HG02763 (cell line): ENCODE data around the gene ZCCHC24.

ENCODE experiments used
- ATAC-seq: cut with Tn5 transposase; IDR thresholded peaks from one replicate; pipeline ENCODE4 v1.9.1; 2021; ENCODE audit warnings: mild to moderate bottlenecking, moderate library complexity; ENCODE audit not compliant: unreplicated experiment

The ZCCHC24 gene

DNA sequence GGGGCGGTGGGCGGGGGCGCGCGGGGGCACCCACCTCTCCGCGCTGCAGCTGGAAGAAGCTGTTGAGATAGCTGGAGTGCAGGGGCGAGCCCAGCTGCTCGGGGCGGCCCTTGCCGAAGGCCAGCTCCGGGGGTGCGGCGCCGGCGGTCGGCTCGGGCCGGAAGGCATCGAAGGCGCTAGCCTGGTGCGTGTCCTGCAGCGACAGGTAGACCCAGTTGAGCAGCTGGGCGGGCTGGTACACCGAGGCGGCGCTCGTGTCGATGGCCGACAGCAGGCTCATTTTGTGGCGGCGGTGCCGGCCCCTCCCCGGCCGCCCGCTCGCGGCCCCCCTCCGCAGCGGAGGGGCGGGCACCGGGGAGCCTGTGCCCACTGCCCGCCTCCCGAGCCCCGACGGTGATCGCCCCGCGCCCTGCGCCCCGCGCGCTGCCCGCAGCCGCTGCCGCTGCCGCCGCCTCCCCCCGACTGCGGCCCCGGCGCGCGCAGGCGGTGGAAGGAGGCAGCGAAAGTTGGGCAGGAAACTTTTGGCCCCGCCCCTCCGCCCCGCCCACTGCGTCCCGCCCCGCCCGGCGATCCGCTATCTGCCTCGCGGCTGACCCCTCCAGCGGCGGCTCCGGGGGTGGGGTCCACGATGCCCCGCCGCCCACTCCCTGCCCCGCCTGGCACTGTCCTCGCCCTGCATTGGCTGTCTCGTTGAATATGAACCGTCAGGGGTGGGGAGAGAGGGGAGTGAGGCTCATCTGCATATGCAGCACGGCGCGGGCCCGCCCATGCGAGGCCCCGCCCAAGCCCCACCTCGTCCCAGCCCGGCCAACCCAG lies at the start of gene ZCCHC24:
TSS of gene ZCCHC24 (minus strand) at position 464 of the 816 bp plus-strand sequence. CDS start at position 280, 184 bp downstream.
- peak; percentile 95 for ATAC-seq

DNA sequence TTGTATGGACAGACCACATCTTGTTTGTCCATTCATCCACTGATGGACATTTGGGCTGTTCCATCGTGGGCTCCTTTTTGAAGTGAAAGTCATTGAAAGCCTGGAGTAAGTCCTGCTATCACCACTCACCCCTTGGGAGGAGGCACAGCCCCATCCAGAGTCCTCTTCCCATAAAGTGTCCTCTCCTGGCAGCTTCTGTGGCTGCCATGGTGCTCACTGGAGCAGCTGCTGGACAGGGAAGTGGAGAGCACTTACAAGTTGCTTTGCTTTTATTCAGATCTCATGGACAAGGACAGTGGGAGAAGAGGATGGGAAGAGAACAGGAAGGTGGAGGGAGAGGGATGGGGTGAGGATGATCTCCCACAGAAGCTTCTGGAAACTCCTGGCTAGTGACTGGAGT lies 48.4 kb upstream of the ZCCHC24 start:
- ATAC-seq, result no peak

DNA sequence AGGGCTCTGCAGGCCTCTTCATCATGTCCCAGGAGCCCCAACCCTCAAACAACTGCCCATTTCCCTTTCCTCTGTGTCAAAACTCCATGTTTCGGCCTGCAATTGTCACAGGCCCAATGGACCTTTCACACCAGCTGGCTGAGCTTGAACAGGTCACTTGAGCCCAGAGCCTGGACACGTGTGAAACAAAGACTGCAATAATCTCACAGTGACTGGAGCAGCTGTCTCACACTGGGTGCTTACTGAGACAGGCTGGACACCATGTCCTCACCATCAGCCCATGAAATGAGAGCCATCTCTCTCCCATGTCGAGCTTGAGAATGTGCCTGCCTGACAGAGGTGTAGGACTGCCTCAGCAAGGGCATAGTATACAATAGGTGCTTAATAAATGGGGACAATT lies 47.4 kb upstream of the ZCCHC24 start:
- ATAC-seq, result no peak

DNA sequence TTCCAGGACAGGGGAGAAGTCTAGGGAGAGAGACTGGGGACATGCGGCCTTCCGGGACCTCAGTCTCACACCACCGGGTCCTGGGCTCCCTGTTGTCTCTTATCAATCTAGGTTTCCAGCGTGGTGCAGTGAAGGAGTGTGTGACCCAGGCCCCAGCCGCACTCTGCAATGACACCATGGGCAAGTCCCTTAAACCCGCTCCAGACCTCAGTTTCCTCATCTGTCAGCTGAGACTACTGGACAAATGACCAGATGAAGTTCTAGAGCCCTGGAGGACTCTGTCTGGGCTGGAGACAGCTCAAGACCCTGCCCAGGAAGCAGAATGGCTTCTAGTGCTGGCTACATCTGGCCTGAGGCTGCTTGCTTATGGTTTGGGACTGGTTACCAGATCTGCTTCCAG lies 46.8 kb upstream of the ZCCHC24 start:
- no peak for ATAC-seq

DNA sequence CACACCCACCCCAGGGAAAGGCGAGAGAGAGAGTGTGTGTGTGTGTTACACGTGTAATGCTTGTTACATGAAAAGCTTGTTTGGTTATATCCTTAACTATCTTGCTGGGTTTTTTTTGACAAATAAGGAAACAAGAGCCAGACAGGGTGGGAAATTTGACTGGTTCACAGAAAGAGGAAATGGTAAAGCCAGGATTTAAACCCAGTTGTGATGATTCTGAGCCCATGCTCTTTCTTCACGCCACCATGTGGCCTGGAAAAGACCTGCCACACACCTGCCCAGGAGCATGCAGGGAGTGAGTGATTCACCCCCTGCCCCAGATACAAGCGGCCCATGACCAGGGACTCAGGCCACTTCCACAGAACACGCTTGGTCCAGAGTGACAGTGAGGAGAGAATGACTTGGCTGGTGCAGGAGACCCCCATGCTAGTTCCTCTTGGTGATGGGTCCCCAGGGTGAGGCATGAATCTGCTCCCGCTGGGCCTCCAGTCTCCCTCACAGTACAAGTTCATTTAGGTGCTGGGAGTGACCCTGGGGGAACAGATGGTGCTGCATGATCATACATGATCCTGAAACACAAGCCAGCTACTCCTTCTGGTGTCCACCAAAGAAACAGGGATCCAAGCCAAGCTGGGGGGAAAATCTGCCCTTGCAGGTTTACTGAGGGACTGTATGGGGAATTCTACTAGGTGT lies 45.9 kb upstream of the ZCCHC24 start:
- no peak for ATAC-seq

DNA sequence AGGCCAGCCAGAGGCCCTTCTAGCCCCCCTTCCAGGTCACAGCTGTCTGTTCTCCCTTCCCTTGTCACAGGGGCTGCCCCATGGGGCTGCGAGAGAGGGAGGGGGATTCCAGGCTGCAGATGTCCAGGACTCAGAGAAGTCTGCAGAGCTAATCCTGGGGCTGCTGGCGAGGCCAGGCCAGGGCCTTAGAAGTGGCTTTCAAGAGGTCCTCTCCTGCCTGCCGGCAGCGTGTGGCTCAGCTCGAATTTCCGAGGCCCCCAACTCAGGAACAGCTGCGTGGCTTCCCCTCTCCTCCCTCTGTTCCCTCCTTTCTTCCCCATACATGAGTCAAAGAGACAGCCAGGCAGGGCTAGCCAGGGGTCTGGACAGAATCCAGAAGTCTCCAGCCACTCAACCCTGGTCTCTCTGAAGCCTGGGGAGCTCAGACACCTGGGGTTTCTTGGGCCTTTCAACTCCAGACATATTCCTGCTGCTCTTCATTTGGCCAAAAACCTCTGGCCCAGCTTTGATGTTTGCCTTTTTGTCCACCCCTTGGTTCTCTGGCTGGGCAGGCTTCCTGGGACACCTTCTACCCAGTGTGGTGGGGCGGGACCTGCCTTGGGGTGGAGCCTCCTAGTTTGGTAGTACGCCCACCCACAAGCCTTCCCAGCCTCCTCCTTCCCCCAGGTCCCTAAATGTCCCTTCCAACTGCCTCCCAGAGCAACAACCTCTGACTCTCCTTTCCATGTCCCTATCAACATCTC lies 45.1 kb upstream of the ZCCHC24 start:
- ATAC-seq, result no peak

DNA sequence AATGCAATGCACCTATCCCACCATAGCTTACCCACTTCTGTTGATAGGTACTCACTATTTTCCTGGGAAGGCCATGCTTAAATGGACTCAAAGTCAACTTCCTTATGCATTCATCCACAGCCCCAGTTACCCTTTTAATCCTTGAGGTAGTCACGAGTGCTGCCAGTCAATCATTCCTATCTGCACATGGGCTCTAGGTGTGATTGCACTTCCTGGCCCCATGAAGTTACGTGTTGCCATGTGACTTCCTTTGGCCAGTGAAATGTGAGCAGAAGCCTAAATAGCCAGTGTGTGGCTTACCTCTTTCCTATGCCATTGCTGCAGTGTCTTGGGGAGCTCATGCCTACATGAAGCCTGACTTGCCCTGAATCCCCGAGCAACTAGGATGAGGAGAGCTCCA lies 43.4 kb upstream of the ZCCHC24 start:
- ATAC-seq, result no peak

DNA sequence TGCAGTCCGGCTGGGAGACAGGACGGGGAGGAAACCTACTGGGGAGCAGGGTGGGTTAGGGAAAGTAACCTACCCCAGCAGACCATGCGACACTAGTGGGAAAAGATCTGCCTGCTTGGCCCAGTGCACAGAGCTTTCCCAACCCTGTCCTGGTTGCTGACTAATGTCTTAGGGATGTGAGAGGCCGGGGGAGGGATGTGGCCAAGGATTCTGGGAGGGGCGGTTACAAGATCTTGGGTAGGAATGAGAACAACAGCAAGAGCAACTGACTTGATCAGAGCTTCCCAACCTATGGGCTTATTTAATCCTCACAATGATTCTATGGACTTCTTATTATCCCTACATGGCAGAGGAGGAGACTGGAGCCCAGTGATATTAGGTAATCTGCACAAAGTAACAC lies 42.9 kb upstream of the ZCCHC24 start:
- no peak for ATAC-seq

DNA sequence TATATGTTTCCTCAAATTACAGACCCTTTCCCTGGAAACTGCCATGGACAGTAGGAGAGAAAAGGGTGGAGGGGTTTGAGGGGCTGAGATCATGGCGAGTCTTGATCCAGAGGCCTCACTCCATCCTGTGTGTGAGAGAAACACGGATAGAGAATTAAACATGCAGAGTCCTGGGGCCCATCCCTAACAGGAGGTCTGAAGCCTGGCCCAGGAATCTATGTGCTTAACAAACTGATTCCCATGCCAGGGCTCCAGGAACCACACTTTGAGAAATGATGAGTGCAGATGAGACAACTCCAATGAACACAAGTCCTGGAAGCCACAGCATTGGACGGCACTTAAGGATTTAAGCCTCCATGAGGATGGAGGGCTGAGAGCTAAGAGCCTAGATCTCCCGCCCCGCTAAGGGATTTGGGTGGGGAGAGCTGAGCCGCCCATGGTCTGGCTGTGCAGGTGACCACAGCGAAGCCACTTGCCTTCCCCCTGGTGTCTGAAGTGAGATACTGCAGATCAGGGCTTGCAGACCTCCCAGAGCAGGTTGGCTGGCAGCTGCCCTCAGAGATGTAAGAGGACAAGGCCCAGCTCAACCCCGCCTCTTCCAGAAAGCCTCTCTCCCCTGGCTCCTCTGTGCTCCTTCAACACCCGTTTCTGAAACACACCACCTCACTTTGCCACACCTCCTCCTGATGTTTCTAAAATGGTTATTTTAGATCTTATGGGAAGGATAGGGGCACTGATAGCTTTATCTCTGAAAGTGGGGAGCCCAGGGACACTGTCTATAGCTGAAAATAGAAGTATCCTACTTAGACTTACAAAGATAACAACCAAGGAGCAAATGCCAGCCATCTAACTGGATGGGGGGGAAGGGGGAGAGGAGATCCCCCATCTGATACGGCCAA lies 42.1 kb upstream of the ZCCHC24 start:
- peak; percentile 58 for ATAC-seq

DNA sequence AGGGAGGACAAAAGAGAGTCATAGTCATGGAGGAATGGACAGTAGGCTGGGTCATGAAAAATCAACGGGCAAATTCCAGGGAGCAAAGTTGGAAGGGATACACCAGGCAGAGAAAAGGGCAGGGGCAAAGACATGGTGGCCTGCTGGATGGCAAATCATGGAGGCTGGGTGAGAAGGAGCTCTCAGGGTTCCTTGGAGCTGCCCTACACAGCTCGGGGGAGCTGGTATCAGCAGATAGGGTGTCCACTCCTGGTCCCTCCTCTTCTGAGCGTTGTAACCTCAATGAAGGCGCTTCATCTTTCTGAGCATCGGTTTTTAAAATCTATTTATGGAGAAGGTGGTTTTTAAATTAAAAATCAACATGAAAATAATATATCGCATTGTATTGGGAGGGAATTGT lies 39.1 kb upstream of the ZCCHC24 start:
- no peak for ATAC-seq

DNA sequence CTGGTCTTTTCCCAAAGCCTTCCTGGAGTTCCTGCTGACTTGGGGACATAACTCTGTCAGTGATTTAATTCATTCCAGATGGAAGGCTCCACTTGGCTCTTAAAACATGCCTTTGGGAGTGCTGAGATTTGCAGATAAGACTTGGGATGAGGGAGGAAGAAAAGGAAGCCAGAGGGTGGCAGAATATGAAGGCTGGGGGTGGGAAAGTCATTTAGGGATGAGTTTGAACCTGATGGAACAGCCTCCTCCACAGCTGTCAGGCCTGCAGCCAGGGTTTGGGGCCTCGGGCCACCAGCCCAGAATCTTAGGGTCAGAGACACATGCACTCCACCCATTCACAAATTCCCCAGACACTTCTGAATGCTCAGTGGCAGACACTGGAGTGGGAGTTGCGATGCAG lies 38.5 kb upstream of the ZCCHC24 start:
- ATAC-seq, result no peak

DNA sequence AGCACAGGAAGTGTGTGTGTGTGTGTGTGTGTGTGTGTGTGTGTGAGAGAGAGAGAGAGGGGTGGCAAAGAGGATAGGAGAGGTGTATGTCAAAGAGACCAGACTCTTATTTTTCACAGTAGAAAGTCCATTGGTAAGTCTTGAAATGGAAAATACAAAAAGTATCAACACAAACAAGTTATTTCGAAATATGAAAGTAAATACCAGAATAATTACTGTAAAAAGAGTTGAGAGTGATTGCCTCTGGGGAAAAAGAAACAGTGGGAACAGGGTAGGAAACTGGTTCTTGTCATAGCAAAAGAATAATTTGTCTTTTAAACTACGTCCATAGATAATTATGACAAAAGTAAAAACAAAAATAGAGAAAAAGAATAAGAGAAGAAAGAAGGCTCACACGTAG lies 37.9 kb upstream of the ZCCHC24 start:
- ATAC-seq, result no peak

DNA sequence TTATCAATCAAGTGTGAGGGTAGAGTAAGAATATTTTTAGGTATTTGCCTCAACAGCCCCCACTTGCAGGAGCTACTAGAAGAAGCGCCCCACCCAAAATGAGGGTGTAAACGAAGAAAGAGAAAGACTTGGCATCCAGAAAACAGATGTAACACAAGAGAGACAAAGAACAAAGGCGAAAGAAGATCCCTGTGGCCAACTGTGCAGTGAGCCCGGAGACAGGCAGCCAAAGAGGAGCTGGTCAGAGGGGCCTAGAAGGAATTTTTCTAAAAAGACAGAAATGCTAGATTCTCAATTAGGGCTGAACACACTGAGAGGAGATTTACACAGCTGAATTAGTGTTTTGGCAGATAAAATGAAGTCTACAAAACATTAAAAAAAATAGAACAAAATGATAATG lies 37.3 kb upstream of the ZCCHC24 start:
- no peak for ATAC-seq

DNA sequence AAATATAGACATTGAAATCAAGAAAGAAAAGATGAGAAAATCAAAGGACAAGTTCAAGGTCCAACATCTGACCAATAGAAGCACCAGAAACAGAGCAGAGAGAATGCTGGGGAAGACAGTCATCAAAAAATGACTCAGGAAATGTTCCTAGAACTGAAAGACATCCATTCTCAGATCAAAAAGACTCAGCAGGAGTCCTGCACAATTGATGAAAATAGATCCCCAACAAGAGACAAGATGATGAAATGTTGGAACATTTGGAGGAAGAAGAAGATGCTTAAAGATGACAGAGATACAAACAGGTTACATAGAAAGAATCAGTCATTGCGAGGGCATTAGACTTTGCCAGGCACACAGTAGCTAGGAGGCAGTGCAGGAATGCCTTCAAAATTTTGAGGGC lies 36.9 kb upstream of the ZCCHC24 start:
- no peak for ATAC-seq

DNA sequence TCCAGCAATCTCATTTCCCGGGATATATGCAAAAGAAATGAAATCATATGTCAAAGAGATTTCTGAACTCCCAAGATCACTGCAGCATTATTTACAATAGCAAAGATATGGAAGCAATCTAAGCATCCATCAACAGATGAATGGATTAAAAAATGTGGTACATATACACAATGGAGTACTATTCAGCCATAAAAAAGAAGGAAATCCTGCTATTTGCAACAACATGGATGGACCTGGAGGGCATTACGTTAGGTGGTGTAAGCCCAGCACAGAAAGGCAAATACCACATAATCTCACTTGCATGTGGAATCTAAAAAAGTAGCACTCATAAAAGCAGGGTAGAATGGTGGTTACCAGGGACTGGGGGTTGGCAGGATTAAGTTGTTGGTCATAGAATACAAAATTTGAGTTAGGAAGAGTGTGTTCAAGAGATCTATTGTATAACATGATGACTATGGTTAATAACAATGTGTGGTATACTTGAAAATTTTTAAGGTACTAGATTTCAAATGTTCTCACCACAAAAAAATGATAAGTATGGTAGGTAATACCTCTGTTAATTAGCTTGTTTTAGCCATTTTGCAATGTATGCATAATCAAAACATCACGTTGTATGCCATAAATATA lies 34.0 kb upstream of the ZCCHC24 start:
- no peak for ATAC-seq

DNA sequence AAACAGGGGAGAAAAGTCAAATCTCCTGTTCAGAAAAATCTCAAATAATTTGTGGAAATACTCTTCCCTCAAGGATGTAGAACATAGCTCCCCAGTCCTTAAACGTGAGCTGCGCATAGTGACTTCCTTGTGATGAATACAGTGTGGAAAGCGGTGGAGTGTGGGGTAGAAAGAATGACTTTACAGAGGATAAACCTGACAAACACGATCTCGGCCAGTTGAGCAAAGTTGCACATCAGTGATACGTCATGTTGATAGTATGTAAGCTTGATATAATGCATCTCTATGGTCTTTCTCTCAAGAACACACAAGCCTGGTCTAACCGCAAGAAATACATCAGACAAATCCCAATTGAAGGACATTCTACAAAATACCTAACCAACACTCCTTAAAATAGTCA lies 32.0 kb upstream of the ZCCHC24 start:
- ATAC-seq, result no peak

DNA sequence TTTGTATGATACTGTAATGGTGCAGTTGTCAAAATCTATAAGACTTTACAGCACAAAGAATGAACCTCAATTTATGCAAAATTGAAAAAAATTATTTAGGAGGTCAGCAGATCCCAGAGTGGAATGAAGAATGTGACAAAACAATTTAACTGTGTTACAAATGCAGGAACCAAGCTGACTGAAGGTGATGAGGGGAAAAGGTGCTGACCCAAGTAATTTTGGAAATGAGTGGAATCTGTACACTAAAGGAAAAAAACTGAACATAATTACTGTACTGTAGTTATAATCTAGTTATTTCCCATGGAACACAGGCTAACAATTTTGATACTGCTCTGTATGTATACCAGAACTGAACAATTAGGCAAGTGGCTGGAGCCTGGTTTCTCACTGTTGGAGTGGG lies 31.2 kb upstream of the ZCCHC24 start:
- ATAC-seq, result no peak

DNA sequence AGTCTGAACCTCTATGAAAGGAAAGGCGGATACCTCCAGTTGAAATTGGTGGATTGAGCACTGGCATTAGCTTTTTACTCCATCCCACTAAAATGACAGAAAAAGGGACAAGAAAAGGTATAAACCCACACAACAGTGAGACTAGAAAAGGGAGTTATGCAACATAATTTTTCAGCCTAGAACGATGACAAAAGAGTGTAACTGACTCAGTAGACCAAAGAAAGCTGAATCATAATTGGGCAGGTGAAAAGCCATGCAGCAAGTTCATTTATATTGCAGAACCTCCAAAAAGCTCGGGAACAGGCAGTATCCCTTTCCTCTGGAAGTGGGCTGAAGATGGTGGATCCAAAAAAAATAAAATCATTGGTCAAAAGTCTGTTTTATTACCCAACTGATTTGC lies 30.5 kb upstream of the ZCCHC24 start:
- no peak for ATAC-seq

DNA sequence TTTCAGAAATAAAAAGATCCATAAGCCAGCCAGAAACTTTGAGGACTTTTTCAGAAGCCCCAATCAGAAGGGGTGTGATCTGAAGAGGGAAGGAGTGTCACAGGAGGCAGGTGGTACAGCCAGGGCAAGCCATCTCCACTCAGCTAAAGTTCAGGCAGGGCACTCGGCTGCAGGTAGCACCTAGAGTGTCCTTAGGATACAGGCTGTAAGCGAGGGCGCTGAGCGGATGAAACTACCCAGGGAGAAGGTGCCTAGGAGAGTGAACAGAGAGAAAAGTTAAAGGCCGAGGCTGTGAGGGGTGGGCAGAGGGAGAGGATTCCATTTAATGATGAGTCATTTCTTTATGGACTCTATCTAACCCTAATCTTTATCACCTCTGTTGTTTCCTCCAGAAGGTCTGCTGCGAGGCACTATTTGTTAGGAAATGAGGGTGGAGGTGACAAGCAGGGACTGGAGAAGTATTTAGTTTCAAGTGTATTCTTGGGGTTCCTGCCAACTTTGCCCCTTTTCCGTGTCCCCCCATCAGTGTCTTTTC lies 29.8 kb upstream of the ZCCHC24 start:
- no peak for ATAC-seq

DNA sequence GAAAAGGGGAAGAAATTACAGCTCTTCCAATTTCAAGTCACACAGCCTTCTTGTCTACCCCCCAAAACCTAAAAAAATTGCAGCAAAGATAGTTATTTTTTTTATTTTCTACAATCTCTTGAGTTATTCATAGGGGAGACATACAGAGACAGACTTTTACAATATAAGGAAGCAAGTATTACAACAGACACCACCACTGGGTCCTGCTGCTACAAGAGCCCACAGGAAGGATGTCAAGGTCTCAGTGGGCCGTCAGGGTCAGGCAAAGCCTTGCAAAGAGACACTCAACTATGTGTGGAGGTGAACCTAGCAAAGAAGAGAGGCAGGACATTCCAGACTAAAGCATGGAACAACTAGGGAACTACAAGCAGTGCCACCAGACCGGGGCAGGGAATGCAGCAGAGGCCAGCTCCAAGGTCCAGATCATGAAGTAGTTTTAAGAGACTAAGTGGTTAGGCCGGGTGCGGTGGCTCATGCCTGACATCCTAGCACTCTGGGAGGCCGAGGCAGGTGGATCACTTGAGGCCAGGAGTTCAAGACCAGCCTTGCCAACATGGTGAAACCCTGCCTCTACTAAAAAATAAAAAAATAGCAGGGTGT lies 28.2 kb upstream of the ZCCHC24 start:
- no peak for ATAC-seq
